HG02870 (cell line): ENCODE results near the gene BEND7.
"Not testable (repeated sequence)": the region's sequence is repeated elsewhere in the genome, so short reads cannot be mapped to it uniquely, and the experiment has no call there.

Source experiments
- ATAC-seq: cut with Tn5 transposase; IDR thresholded peaks from one replicate; pipeline ENCODE4 v1.9.1; 2021; ENCODE audit warnings: mild to moderate bottlenecking, moderate library complexity; ENCODE audit not compliant: unreplicated experiment

BEND7 gene

GRCh38 chr10:13422800-13423199 lies 106.0 kb downstream of the BEND7 start:
- no peak for ATAC-seq

- ATAC-seq, result no peak
Observed at GRCh38 chr10:13421382-13421917, 107.4 kb downstream of the BEND7 start.

- ATAC-seq, result no peak
Observed at GRCh38 chr10:13420532-13421307, 108.1 kb downstream of the BEND7 start.

- ATAC-seq, result no peak
Observed at GRCh38 chr10:13417459-13418126, 111.2 kb downstream of the BEND7 start.

GRCh38 chr10:13416760-13417159 lies 112.1 kb downstream of the BEND7 start:
- no peak for ATAC-seq

GRCh38 chr10:13414855-13415254 lies 114.0 kb downstream of the BEND7 start:
- ATAC-seq, result no peak

GRCh38 chr10:13414137-13414536 lies 114.7 kb downstream of the BEND7 start:
- no peak for ATAC-seq

GRCh38 chr10:13412894-13413293 lies 115.9 kb downstream of the BEND7 start:
- no peak for ATAC-seq

GRCh38 chr10:13404791-13405190 lies 124.0 kb downstream of the BEND7 start:
- ATAC-seq, result no peak

GRCh38 chr10:13404305-13404759 lies 124.5 kb downstream of the BEND7 start:
- ATAC-seq, result no peak

GRCh38 chr10:13403426-13403825 lies 125.4 kb downstream of the BEND7 start:
- ATAC-seq, result not testable (repeated sequence)

- no peak for ATAC-seq
Observed at GRCh38 chr10:13402021-13402420, 126.8 kb downstream of the BEND7 start.

GRCh38 chr10:13401142-13401541 lies 127.7 kb downstream of the BEND7 start:
- ATAC-seq, result no peak

- no peak for ATAC-seq
Observed at GRCh38 chr10:13400196-13400965, 128.4 kb downstream of the BEND7 start.

- no peak for ATAC-seq
Observed at GRCh38 chr10:13399752-13400151, 129.1 kb downstream of the BEND7 start.

- ATAC-seq, result no peak
Observed at GRCh38 chr10:13399236-13399635, 129.6 kb downstream of the BEND7 start.

- no peak for ATAC-seq
Observed at GRCh38 chr10:13397052-13397451, 131.8 kb downstream of the BEND7 start.

GRCh38 chr10:13396369-13396768 lies 132.4 kb downstream of the BEND7 start:
- ATAC-seq, result no peak

- no peak for ATAC-seq
Observed at GRCh38 chr10:13395540-13395939, 133.3 kb downstream of the BEND7 start.

- ATAC-seq, result no peak
Observed at GRCh38 chr10:13393640-13394039, 135.2 kb downstream of the BEND7 start.

- no peak for ATAC-seq
Observed at GRCh38 chr10:13392701-13393100, 136.1 kb downstream of the BEND7 start.
